Measurements from ENCODE around the gene RRBP1.

- TF ChIP-seq CTCF (IDR thresholded peaks at IDR 0.05; ENCODE audit: extremely low read depth in 1 of 2, insufficient read depth in 1 of 2, low read depth in 1 of 2, low read length in 2 of 2) (no peak), EZH2 (IDR thresholded peaks at IDR 0.05; ENCODE audit: borderline replicate concordance, low read depth, low read length, severe bottlenecking) (no peak), POLR2AphosphoS5 (IDR thresholded peaks at IDR 0.05; ENCODE audit: insufficient read depth, low read depth, low read length) (no peak), MYC (IDR thresholded peaks at IDR 0.05; ENCODE audit: low read depth, low read length) (no peak), JUN (IDR thresholded peaks at IDR 0.05; ENCODE audit: borderline replicate concordance, insufficient read depth, insufficient read length, low read depth) (no peak), POLR2A (IDR thresholded peaks at IDR 0.05; ENCODE audit: low read depth, low read length) (no peak), FOS (IDR thresholded peaks at IDR 0.05; ENCODE audit: borderline replicate concordance, insufficient read depth, low read length) (no peak)
Measured at GRCh38 chr20:17583126-17583525, 98.9 kb downstream of the RRBP1 start.
